ENCODE measurements around the gene LAMTOR2.

The LAMTOR2 gene

GRCh38 chr1:156075775-156076204 is 21.2 kb downstream of the LAMTOR2 start:
- DNase-seq (ENCODE audit: low read depth in 2 of 2) = no peak

GRCh38 chr1:156076609-156077429 is 22.2 kb downstream of the LAMTOR2 start:
- no peak for DNase-seq (ENCODE audit: low read depth in 2 of 2)

GRCh38 chr1:156077430-156077760 is 22.8 kb downstream of the LAMTOR2 start:
- DNase-seq (ENCODE audit: low read depth in 2 of 2) = no peak

- DNase-seq (ENCODE audit: low read depth in 2 of 2) = no peak
Measured at GRCh38 chr1:156078728-156079127, 24.1 kb downstream of the LAMTOR2 start.

- no peak for DNase-seq (ENCODE audit: low read depth in 2 of 2)
Measured at GRCh38 chr1:156079762-156080161, 25.2 kb downstream of the LAMTOR2 start.

- no peak for DNase-seq (ENCODE audit: low read depth in 2 of 2)
Measured at GRCh38 chr1:156080241-156080862, 25.8 kb downstream of the LAMTOR2 start.

GRCh38 chr1:156080863-156081179 is 26.2 kb downstream of the LAMTOR2 start:
- DNase-seq (ENCODE audit: low read depth in 2 of 2) = no peak

GRCh38 chr1:156081180-156081916 is 26.8 kb downstream of the LAMTOR2 start:
- no peak for DNase-seq (ENCODE audit: low read depth in 2 of 2)

- DNase-seq (ENCODE audit: low read depth in 2 of 2) = no peak
Measured at GRCh38 chr1:156081917-156082308, 27.3 kb downstream of the LAMTOR2 start.

- peak in 1 of 2 donors; percentile 38 for DNase-seq (ENCODE audit: low read depth in 2 of 2)
Measured at GRCh38 chr1:156082309-156083091, 27.9 kb downstream of the LAMTOR2 start, which contains the start of gene MEX3A. Gene MEX3A, minus strand, starts transcription at chr1:156082465. Its CDS starts 467 bp downstream, at chr1:156081998.

GRCh38 chr1:156083800-156084790 is 29.5 kb downstream of the LAMTOR2 start:
- no peak for DNase-seq (ENCODE audit: low read depth in 2 of 2)

GRCh38 chr1:156086256-156086662 is 31.7 kb downstream of the LAMTOR2 start:
- DNase-seq (ENCODE audit: low read depth in 2 of 2) = no peak

- no peak for DNase-seq (ENCODE audit: low read depth in 2 of 2)
Measured at GRCh38 chr1:156089704-156090103, 35.1 kb downstream of the LAMTOR2 start.

GRCh38 chr1:156090138-156090839 is 35.7 kb downstream of the LAMTOR2 start:
- DNase-seq (ENCODE audit: low read depth in 2 of 2) = no peak

GRCh38 chr1:156090840-156091188 is 36.2 kb downstream of the LAMTOR2 start:
- DNase-seq (ENCODE audit: low read depth in 2 of 2) = peak; percentile 82 to 86

- no peak for DNase-seq (ENCODE audit: low read depth in 2 of 2)
Measured at GRCh38 chr1:156091610-156092009, 37.0 kb downstream of the LAMTOR2 start.

GRCh38 chr1:156095906-156096508 is 41.4 kb downstream of the LAMTOR2 start:
- DNase-seq (ENCODE audit: low read depth in 2 of 2) = no peak

GRCh38 chr1:156096640-156097391 is 42.2 kb downstream of the LAMTOR2 start:
- DNase-seq (ENCODE audit: low read depth in 2 of 2) = peak; percentile 90 to 93

Data from stimulated activated CD4-positive, alpha-beta T cell treated with anti-CD3 and anti-CD28 coated beads, Interleukin-15, amount 100 ng/mL, for 48 hours (primary cell).